Adipose tissue (tissue), 3 donors: ENCODE data around the gene SLC8B1. TPM values are rescaled to one million over a fixed set of nuclear protein-coding genes. Genes with fewer than 3 reads are reported as not detected.

ENCODE experiments used
- H3K27ac ChIP-seq: one replicate; pipeline ENCODE4 v1.5.1; 2013; ENCODE audit warnings: low read depth, low read length
- WGBS, 3 donors: extraction: QIAGEN DNeasy Blood & Tissue Kit; methylation state at CpG; one replicate each; pipeline ENCODE4 v1.1.7; 2013; 5-methylcytosine and 5-hydroxymethylcytosine counted together
- polyA plus RNA-seq, 3 donors: library from polyadenylated mRNA; stranded (reverse); fragments of 200-250 nt; gene quantifications; one replicate each; pipeline ENCODE4 v1.2.3, GENCODE V29; 2013
- donor health status: healthy with polysubstance abuse.
- donor health status: Bipolar disorder and iron deficiency.
- donor health status: healthy.

The SLC8B1 gene
- polyA plus RNA-seq, 3 donors, result 17.0 to 20.2 (median 17.5) TPM

DNA sequence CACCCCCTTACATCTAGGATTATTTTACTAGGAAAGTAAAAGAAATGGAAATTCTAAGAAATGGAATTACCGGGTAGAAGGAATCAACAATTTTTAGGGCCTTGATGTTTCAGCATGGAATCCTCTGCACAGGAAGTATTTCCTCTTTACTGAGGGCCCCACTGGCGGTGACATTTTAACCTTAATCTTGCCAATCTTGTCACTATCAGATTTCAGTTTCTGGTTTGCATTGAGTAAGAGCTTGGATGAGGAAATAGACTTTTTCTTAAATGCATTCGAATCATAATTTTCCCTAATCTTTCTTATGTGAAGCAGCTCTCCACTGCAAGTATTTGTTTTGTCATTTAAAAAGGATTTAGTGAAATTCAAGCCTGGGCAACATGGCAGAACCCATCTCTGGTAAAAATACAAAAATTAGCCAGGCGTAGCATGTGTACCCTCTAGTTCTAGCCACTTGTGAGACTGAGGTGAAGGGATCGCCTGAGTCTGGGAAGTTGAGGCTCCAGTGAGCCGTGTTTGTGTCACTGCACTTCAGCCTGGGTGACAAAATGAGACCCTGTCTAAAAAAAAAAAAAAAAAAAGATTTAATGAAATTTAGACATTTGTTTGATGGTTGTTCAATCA lies 73.0 kb downstream of the SLC8B1 start:
- H3K27ac ChIP-seq, result no peak overlapping the region
- 48 to 67% (median 54%) methylated on average over 6 of the region's 6 CpGs for WGBS, 3 donors

DNA sequence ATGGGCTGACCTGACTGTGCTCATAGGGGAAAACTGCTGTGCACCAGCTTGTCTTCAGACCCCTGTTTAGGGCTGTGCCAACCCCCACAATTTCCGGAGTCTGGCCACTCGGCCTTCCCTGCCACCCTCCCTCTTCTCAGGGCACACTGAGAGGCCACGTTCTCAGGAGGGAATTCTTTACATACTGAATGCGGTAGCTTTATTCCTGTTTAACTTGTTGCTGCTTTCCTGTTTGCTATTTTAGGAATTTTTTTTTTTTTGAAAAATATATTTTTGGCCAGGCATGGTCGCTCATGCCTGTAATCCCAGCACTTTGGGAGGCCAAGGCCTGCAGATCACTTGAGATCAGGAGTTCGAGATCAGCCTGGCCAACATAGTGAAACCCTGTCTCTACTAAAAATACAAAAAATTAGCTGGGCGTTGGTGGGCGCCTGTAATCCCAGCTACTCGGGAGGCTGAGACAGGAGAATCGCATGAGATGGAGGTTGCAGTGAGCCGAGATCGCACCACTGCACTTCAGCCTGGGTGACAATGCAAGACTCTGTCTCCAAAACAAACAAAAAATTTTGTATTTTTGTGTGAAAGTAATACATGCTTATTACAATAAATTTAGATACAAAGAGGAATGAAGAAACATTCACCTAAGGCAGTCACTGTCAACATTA lies 74.1 kb downstream of the SLC8B1 start:
- H3K27ac ChIP-seq, result no peak overlapping the region
- WGBS, 3 donors, result 75 to 79% (median 76%) methylated on average over 12 of the region's 12 CpGs

- 59 to 75% (median 74%) methylated on average over 5 of the region's 5 CpGs for WGBS, 3 donors
- no peak overlapping the region for H3K27ac ChIP-seq
Measured at GRCh38 chr12:113260127-113260526, 74.8 kb downstream of the SLC8B1 start.

DNA sequence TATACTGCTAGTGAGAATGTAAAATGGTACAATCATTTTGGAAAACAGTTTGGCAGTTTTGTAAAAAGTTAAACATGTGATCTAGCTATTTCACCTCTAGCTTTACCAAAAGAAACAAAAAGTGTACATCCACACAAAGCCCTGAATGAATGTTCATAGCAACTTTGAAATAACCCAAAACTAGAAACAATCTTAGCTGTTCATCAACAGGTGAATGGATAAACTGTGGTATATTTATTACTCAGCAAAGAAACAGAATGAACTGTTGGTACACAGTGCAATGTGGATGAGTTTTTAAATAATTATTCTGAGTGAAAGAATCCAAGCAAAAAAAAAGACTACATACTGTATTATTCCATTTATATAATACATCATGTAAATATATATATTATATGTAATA lies 77.3 kb downstream of the SLC8B1 start:
- H3K27ac ChIP-seq, result no peak overlapping the region

- 85 to 98% (median 97%) methylated on average over 4 of the region's 4 CpGs for WGBS, 3 donors
- no peak overlapping the region for H3K27ac ChIP-seq
Measured at GRCh38 chr12:113254298-113254697, 80.6 kb downstream of the SLC8B1 start.

- 87 to 97% (median 97%) methylated on average over 5 of the region's 5 CpGs for WGBS, 3 donors
- no peak overlapping the region for H3K27ac ChIP-seq
Measured at GRCh38 chr12:113253532-113254285, 81.2 kb downstream of the SLC8B1 start.

DNA sequence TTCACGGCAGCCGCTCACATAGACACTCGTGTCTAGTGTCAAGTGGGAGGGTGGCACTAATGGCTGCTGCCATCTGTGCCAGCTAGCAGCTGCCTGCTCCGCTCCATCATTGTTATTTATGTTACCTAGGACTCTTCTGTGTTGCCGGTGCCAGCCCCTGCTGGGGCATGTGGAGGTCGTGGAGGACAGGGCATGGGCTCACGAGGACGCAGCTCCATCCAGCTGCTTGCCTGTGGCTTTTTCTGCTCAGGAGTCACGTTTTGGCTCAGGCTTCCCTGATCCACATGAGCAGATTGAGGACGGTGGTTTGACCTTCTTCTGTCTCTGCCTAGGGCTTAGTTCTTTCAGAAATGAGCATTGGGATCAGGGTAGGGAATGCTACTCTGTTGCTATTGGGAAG lies 82.4 kb downstream of the SLC8B1 start:
- 92 to 96% (median 95%) methylated on average over 10 of the region's 10 CpGs for WGBS, 3 donors
- no peak overlapping the region for H3K27ac ChIP-seq

DNA sequence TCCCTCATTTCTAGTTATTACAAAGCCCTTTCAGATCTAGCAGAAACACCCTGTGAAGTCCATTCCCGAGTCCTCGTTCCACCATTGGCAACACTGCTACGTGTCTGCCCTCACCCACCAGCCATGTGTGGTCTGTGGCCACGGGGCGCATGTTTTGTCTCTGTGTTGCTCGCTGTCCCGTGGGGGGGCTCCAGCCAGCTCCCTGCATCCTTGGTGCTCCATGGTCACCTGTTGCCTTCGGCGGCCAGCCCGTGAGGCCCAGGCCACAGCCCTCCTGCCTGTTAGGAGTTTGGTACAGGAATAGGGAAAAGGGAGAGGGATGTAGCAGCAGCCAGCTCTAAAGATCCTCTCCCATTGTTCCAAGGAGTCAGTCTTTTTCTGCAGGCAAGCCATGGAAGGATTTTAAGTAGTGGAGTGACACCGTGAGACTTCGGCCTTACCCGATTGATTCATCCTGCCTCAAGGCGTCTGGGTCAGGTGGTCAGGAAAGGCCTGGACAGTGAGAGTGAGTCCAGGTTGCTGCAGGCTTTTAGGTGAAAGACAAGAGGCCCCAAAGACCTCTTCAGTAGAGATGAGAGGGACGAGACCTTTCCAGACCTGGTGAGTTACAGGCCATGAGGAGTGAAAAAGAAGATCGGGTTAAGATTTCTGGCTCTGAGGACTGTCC lies 83.4 kb downstream of the SLC8B1 start:
- 94 to 95% (median 95%) methylated on average over 16 of the region's 16 CpGs for WGBS, 3 donors

DNA sequence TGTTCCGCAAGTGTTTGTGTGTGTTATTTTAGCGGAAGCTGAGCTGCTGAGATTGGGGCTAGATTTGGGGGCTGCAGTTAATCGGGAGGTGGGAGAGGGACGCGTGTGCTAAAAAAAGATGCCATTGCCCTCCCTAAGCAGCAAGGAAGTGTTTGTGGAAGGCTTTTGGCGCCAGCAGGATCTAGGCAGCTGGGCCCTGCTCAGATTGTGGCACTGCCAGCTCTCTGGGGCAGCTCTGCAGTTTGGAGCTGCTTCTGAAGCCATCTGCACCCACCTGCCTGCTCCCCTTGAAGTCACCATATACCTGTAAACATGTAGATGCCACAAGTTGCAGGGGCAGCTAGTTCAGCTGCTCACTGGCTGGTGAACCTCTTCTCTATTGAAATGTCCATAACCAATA lies 84.9 kb downstream of the SLC8B1 start:
- WGBS, 3 donors, result 89 to 93% (median 89%) methylated on average over 6 of the region's 6 CpGs
- H3K27ac ChIP-seq, result no peak overlapping the region

More for the DNA sequence above, 83.4 kb downstream of the SLC8B1 start:
- H3K27ac ChIP-seq, result no peak overlapping the region

DNA sequence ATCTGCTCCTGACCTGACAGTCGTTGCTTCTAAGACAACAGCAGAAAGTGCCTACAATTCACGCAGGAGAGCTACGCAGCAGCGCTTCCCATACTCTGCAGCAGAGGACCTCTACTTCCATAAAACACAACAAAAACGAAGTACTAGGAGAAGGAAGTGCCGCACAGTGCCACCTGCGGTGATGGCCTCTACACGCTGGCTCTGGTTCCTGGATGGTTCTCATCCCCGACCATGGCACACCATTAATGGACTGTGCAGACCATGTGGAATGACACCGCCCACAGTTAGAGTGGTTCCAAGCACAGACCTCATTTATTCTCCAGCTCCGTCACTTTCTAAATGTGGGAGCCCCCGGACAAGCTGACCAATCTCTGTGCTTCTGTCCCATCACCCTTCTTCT lies 85.4 kb downstream of the SLC8B1 start:
- H3K27ac ChIP-seq, result no peak overlapping the region
- WGBS, 3 donors, result 93 to 94% (median 93%) methylated on average over 12 of the region's 12 CpGs

DNA sequence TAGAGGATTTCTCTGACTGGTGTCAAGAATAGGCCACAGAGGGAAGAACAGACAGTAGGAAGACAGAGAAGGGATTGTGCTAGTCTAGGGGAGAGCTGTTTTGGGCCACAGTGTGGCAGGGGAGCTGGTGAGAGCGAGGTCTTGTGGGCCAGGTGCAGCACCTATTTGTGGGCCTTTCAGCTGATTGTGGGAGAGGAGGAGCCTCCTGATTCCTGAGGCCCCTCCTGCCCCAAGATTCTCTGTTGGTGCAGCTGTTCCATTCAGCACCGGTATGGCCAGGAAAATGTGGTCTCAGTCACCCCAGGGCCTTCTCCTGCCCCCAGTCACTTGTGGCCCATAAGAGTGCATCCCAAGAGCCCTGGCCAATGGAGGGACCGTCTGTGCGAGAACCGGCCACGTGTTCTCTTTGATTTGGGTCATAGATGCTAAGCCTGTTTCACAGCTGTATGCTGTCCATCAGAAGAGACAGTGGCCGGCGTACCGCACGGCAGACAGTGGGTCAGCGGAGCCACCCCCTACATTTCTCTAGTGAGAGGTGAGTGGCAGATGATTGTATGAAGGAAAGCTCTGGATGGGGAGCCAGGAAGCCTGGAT lies 86.0 kb downstream of the SLC8B1 start:
- 61 to 96% (median 95%) methylated on average over 11 of the region's 11 CpGs for WGBS, 3 donors
- no peak overlapping the region for H3K27ac ChIP-seq

Other genes with a start within 250 kb of the SLC8B1 start
- 1 to 10 TPM in 1 of 3 donors, under 1 TPM in 1, not detected in 1; 0.74 to 1.9 TPM for gene RASAL1, start 199.3 kb downstream of the SLC8B1 start, polyA plus RNA-seq
- under 1 TPM in 2 of 3 donors, not detected in 1; 0.39 to 0.73 TPM for gene CFAP73, start 185.4 kb downstream of the SLC8B1 start, polyA plus RNA-seq
- 10 to 100 TPM; 25.8 to 49.2 (median 38.6) TPM for gene DDX54, start 149.6 kb downstream of the SLC8B1 start, polyA plus RNA-seq
- 10 to 100 TPM in 1 of 3 donors, 1 to 10 TPM in 2; 8.4 to 10.3 (median 8.7) TPM for gene RITA1, start 149.4 kb downstream of the SLC8B1 start, polyA plus RNA-seq
- gene TPCN1, start 113.6 kb downstream of the SLC8B1 start, polyA plus RNA-seq, result 10 to 100 TPM; 26.4 to 41.7 (median 36.1) TPM
- gene PLBD2, start 23.5 kb upstream of the SLC8B1 start, polyA plus RNA-seq, result 10 to 100 TPM in 2 of 3 donors, 1 to 10 TPM in 1; 8.8 to 20.1 (median 12.5) TPM
- 1 to 10 TPM in 2 of 3 donors, under 1 TPM in 1; 0.13 to 2.9 (median 1.3) TPM for gene SDS, start 68.8 kb upstream of the SLC8B1 start, polyA plus RNA-seq
- 1 to 10 TPM; 4.9 to 9.9 (median 8.0) TPM for gene SDSL, start 87.3 kb upstream of the SLC8B1 start, polyA plus RNA-seq
- gene LHX5, start 136.8 kb upstream of the SLC8B1 start, polyA plus RNA-seq, result under 1 TPM in 1 of 3 donors, not detected in 2; 0.10 TPM